ENCODE measurements around the gene PFKFB2.

Gene PFKFB2

DNA sequence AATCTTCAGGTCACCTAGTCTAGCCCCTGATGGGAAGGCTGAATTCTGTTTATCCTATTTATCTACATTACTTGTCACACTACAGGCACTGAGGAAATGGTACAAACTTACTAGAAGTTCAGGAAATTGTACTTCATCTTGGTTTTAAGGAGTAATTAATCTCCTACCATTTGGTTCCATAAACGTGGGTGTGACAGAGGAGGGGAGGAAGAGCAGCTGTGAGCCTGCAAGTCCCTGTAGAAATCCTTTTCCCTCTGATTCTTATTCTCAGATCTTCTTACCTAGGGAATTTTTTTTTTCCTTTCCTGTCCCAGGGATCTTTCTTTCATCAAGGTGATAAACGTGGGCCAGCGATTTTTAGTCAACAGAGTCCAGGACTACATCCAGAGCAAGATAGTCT, 14.1 kb downstream of the PFKFB2 start:
- DNase-seq (ENCODE audit: low spot score): no peak

- DNase-seq (ENCODE audit: low spot score): no peak
These were observed 14.6 kb downstream of the PFKFB2 start for GRCh38 chr1:207067665-207068064.

DNA sequence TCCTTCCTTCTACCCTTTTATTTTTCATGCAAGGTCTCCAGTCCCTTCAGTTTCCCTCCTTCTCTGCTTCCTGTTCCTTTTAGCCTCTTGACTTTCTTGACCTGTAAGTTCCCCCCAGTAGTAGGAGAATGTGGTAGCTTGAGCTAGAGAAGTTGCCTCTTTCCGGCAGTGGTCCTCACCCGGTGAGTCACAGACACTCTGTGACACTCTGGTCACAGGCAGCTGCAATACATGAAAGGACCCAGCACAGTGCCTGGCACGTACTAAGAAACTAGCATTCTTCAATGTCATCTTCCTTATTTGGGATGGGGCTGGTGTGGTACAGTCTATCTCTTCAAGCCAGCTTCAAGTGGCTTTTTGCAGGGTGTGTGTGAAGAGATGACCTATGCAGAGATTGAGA, 16.0 kb downstream of the PFKFB2 start:
- no peak for DNase-seq (ENCODE audit: low spot score)

GRCh38 chr1:207069858-207070506, 16.9 kb downstream of the PFKFB2 start:
- DNase-seq (ENCODE audit: low spot score): no peak

DNA sequence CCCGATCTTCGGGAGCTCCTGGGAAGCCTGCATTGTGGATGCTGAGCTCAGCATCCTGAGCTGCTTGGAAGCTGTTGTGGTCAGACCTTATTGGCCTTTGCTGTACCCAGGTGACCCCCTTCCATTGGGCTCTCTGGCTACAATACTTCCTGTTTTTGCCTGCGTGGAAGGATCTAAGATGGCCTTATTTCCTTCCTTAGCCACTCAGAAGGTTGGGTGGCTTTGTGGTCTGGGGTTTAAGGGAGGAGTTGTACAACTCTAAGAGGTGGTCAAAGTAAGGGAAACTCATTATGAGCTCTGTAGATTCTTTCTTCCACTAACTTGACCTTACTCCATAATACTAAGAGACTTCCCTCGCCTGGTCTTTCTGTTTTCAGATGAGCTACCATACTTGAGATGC, 17.7 kb downstream of the PFKFB2 start:
- no peak for DNase-seq (ENCODE audit: low spot score)

DNA sequence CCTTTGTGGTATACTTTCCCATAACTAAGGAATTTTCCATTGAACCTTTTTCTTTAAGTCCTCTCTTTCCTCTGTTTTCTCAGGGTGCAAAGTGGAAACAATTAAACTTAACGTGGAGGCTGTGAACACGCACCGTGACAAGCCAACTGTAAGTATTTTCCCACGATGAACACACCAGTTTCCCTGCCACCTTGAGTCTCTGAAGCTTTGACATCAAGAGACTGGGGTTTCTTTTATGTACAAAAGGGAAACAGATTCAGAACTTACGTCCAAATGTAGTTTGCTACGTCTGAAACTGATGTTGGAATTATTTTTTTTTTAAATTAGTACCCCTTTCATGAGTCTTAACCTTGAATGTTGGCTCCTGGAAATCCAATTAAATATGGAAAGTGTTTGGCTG, 18.4 kb downstream of the PFKFB2 start:
- no peak for DNase-seq (ENCODE audit: low spot score)

- no peak for DNase-seq (ENCODE audit: low spot score)
These were observed 19.2 kb downstream of the PFKFB2 start for GRCh38 chr1:207072233-207072632.

DNA sequence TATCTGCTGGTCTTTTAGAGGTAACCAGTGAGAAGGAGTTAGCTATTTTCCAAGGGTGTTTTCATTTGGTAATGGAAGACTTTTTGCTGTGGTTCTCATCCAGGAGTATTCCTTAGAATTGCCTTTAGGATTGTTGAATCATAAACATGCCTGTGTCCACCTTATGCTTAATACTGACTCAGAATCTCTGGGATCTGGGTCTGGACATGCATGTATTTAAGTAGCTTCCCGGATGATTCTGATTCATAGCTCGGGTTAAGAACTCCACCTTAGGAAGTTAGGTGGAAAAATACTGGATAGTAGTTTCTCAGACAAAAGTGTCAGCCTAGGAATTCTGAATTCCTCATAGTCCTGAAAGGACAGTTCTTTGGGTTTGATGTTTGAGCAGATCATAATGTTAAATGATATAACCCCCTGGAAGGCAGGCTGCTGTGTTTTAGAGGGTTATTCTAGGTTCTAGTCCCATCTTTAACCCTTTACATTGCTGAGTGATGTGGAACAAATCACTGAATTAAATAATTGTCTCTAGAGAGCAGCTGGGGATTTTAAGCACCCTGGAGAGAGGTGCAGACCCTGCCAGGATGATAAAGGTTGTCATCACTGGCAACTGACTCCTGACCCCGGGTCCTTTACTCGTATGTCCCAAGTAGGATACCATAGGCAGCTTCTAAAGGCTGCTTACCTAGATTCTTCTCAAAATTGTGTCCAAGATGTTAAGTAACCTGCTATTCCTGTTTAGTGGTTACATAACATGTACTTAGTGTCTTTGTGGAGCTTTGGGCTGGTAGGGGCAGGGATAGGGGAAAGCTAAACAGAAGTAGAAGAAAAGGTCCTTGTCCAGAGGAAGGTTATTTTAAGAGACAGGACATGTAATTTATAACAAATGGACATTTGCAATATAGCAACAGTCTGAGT, 21.1 kb downstream of the PFKFB2 start:
- DNase-seq (ENCODE audit: low spot score): no peak

GRCh38 chr1:207076181-207076955, 23.3 kb downstream of the PFKFB2 start:
- DNase-seq (ENCODE audit: low spot score): no peak

- DNase-seq (ENCODE audit: low spot score): no peak
These were observed 23.9 kb downstream of the PFKFB2 start for GRCh38 chr1:207077012-207077411.

DNA sequence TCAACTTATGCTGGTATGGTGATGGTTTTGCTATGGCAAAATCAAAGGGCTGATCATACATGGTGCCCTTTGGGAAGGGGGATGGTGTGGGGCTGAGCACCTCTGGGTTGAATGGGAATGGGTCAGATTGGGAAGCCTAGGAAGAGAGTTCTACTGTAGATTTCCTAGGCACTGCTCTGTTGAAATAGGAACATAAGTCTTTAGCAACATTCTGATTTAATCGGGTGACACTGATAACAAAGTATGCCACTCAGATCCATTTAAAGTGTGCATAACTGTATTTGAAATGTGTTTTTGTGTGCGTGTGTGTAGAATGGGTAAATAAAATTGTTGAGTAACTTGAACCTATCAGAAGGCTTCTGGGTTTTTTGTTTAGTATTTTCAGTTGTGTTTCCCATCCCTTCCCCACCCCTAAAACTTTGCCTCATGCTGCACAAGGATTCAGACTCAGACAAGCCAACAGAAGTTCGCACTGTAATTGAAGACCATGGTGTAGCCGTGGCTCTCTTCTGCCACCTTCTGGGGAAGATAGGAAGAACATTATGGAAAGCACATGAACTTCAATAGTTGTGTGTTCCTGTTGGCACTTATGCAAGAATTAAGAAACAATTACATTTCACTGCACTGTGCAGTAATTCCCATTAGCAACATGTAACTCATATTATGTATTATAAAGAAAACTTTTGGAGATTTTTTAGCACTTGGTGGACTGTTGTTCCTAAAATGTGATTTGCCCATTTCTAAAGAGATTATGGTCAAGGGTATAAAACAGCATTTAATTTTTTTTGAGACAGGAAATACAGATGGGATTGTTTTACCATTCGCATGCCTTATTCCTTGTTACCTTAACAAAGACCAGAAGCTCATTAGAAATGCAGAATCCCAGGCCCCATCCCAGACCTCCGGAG, 24.6 kb downstream of the PFKFB2 start:
- DNase-seq (ENCODE audit: low spot score): peak; percentile 74

DNA sequence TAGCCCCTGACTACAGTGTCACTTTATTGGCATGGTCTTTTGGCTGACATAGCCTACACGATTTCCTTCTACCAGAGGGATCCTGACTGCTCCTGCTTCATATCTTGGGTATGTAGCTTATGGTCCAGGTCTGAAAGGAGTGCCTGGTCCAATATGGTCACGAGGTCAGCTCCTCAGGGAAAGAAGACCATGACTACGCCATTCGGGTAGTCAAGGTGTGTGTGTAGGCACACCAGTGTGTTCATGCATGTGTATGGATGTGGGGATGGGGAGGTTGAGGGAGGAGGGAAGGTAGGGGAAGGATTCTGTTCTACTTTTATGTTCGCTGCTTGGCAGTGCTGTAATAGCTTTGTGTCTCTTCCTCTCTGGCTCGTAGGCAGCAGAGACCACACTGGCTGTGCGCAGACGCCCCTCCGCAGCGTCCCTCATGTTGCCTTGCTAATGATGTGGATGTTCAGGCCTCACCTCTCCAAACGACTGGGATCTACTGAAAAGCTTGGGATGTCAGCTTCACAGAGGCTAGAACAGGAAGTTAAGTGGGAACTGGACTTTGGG, 25.6 kb downstream of the PFKFB2 start:
- no peak for DNase-seq (ENCODE audit: low spot score)

DNA sequence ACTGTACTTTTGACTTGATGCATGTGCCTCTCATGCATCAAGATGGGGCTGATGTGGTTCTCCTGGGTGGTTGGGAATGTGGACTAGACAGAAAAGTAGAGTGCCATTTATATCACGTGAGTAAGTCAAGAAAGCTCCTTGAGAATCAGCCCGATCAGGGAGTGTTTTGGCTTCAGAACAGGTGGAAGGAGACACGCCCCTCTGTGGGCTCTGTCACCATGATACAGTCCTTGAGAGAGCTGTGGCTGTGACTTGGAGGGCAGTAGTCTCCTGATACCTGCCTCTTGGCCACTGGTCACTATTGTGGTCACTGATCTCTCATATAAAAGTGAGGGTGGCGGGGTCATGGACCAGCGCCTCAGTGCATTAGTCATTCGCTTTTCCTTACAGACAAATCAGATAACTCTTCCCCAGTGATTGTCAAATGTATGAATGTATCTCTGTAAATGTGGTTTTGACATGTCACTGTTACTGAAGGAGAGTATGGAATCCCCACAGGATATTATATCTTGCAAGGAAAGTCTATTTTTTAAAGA, 26.7 kb downstream of the PFKFB2 start:
- no peak for DNase-seq (ENCODE audit: low spot score)

- DNase-seq (ENCODE audit: low spot score): no peak
These were observed 28.0 kb downstream of the PFKFB2 start for GRCh38 chr1:207081088-207081487.

GRCh38 chr1:207081806-207082205, 28.7 kb downstream of the PFKFB2 start:
- no peak for DNase-seq (ENCODE audit: low spot score)

DNA sequence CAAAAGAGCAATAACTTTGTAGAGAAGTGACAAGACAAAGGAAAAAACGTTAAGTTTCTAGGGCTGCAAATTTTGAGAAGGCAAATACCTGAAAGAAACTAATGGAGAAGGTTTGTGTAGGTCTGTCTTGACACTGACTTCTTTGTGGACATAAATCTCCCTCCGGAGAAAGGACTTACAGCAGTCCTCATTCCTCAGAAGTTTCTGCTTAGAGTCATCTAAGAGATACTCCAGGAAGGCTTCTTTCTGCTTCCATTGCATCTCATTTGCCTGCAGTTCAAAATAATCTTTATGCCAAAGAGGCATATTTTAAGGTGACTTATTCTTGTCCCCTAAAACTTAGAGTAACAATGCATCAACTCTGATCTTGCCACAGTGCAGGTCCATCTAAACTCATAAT, 31.2 kb downstream of the PFKFB2 start:
- DNase-seq (ENCODE audit: low spot score): no peak

DNA sequence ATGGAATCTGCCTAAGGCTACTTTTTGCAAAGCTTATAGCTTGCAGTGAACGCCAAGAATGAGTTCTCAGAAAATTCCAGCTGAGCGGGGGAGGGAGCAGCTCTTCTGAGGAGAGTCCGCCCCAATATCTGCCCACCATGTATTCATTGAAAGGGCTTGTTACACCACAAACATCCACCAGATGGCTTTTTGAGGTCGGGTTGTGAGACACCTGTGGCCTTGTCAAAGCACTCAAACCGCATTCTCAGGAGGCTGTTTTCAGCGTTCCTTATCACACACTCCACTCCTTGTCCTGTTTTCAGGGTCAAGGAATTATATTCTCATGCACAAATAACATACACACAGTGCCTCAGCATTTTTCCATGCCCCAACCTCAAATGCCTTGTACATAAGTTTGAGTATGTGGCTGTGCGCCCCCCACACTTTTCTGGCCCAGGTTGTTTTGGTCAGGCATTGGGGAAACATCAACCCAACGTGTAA, 31.7 kb downstream of the PFKFB2 start:
- peak; percentile 59 for DNase-seq (ENCODE audit: low spot score)

DNA sequence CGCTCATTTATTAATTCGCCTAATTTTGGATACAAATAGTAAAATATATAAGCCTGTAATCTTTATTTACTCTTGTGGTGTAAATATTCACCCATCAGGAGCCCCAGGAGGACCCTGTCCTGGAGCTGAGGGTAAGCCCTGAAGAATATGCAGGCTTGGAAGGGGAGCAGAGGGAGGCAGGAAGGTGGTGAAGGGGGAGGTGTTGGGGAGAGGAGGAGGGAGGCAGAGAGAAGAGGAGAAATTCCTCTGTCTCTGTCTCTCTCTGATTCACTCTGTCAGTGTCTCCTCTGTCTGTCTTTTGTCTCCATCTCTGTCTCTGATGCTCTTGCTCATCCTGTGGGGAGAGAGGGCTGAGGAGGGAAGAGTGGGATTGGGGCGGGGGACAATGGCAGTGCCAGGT, 32.8 kb downstream of the PFKFB2 start:
- no peak for DNase-seq (ENCODE audit: low spot score)

GRCh38 chr1:207088161-207088560, 35.1 kb downstream of the PFKFB2 start:
- DNase-seq (ENCODE audit: low spot score): no peak

GRCh38 chr1:207088701-207089626, 35.9 kb downstream of the PFKFB2 start, which contains the start of gene C4BPB:
C4BPB (plus strand) TSS chr1:207088860; CDS start chr1:207089532, 672 bp downstream.
- DNase-seq (ENCODE audit: low spot score): no peak

Data from GM03348 (cell line).